NCI-H187 treated with DMSO at 0.1 percent for 48 hours (cell line): ENCODE measurements around the gene HBA1.
"Not testable (repeated sequence)": the region's sequence is repeated elsewhere in the genome, so short reads cannot be mapped to it uniquely, and the experiment has no call there.

Experiments
- DNase-seq: peaks from one replicate; lab custom pipeline; 2025; lab: John Stamatoyannopoulos, UW

Gene HBA1

GRCh38 chr16:176477-177382, at the start of gene HBA1:
TSS of gene HBA1 (plus strand) at chr16:176680. CDS start at chr16:176717, 37 bp downstream.
- DNase-seq = not testable (repeated sequence)

DNA sequence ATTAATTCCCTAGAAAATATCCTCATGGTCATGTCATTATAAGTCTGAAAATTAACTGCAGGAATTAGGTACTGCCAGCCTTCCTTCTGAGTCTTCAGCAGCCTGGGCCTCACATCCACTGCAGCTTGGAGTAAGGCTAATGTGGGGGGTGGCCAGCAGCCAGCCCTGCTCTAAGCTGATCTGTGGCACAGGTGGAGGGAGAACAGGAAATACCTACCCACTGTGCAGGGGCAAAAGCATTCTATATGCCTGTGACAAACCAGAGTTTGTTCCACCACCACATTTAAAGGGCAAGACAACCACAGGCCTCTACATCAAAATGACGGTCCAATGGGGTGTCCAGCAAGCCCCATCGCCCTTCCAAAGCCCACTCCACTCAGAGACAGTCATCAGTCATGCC, 47.4 kb upstream of the HBA1 start:
- no peak for DNase-seq

GRCh38 chr16:130533-131173, 45.8 kb upstream of the HBA1 start:
- no peak for DNase-seq

- no peak for DNase-seq
These were observed 44.4 kb upstream of the HBA1 start for GRCh38 chr16:132120-132519.

GRCh38 chr16:133716-134115, 42.8 kb upstream of the HBA1 start:
- no peak for DNase-seq

GRCh38 chr16:138049-138417, 38.4 kb upstream of the HBA1 start:
- no peak for DNase-seq

- DNase-seq = no peak
These were observed 36.2 kb upstream of the HBA1 start for GRCh38 chr16:140175-140857.

DNA sequence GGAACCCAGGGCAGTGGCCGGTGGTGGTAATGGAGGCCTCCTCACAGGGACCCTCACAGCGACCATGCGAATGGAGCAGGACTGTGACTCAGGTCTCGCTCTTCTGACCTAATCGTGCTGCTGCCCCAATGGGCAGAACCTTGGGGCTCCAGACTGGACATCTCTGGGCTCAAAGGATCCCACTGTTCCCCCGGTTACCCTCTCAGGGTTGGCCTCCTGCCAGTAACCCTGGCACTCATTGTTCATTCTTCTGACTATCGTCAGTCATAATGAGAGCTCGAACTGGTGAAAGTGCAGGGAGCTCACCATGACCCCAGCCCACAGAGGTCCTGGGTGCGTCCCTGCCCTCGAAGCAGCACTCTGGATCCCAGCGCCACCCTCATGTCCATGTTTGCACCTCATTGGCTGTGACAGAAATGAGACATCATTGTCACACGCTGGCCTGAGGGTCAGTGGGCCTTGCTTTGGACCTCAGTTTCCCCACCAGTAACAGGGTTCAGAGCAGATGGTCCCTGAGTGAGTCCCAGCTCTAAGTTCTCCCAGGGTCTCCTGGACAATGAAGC, 34.0 kb upstream of the HBA1 start:
- DNase-seq = no peak

GRCh38 chr16:143047-143446, 33.4 kb upstream of the HBA1 start:
- no peak for DNase-seq

DNA sequence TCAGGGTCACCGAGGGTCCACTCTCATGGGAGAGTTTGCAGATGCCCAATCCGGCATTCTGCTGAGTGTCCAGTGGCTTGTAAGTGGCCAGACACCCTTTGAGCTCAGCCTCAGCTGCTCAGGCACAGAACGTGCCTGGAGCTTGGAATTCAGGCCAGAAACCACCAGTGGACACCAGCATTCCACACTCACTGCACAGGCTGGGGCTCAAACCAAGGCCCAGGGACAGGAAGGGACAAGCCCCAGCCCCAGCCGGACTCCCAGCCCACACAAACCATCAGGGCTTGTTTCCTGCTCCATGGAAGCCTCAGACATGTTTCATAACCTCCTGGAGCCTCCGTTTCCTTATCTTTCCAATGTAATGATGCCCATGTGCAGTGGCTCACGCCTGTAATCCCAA, 33.0 kb upstream of the HBA1 start:
- DNase-seq = no peak

DNA sequence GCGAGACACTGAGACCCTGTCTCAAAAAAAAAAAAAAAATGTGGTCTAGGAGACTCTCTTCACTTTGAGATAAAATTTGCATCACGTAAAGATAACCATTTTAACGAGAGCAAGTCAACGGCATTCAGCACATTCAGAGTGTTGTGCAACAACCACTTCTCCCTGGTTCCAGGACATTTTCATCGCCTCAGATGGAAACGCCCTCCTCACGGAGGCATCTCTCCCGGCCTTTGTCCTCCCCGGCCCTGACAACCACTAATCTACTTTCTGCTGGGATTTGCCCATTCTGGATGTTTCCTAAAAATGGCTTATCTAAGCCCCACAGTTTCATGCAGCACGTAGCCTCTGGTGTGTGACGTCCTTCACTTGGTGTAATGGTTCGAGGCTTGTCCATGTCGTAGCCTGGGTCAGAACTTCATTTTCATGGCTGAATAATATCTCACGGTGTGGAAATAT, 31.7 kb upstream of the HBA1 start:
- no peak for DNase-seq

DNA sequence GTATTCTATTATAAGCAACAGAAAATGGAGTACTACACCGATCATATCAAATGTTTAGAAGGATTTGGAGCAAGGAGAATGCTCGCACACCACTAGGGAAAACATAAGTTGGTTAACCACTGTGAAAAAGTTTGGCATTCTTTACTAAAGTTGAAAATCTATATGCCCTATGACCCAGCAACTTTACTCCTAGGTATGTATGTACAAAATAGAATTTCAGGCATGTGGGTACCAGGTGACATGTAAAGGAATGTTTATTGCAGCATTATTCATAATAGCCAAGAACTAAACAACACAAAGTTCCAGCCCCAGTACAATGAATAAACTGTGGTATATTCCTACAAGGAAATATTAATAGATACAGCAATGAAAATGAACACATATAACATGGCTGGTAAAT, 29.8 kb upstream of the HBA1 start:
- no peak for DNase-seq

DNA sequence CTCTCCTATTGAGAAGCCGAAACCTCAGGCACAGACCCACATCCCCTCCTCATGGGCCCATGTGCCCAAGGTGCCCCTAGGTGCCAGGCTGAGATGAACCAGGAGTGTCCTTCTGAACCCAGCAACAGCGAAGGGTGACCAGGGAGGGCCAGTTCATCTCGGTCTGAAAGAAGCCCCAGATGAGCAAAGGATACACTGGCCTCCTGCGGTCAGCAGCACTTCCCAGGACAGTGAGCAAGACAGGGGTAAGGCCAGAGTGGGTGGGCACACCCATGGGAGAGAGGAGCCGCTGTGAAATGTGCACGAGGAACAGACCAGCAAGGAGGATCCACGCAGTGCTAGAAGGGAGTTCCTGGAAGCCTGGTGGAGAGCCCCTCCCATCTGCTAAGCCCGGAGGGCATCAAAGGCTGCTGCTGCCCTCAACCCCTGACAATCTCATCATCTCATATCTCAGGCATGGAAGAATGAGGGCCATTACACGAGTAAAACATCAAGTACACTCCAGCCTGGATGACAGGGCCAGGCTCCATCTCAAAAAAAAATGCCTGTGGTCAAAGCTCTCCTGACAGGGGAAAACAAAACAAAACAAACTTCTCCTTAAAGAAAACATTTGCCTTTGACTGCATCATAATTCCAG, 27.3 kb upstream of the HBA1 start:
- DNase-seq = no peak

DNA sequence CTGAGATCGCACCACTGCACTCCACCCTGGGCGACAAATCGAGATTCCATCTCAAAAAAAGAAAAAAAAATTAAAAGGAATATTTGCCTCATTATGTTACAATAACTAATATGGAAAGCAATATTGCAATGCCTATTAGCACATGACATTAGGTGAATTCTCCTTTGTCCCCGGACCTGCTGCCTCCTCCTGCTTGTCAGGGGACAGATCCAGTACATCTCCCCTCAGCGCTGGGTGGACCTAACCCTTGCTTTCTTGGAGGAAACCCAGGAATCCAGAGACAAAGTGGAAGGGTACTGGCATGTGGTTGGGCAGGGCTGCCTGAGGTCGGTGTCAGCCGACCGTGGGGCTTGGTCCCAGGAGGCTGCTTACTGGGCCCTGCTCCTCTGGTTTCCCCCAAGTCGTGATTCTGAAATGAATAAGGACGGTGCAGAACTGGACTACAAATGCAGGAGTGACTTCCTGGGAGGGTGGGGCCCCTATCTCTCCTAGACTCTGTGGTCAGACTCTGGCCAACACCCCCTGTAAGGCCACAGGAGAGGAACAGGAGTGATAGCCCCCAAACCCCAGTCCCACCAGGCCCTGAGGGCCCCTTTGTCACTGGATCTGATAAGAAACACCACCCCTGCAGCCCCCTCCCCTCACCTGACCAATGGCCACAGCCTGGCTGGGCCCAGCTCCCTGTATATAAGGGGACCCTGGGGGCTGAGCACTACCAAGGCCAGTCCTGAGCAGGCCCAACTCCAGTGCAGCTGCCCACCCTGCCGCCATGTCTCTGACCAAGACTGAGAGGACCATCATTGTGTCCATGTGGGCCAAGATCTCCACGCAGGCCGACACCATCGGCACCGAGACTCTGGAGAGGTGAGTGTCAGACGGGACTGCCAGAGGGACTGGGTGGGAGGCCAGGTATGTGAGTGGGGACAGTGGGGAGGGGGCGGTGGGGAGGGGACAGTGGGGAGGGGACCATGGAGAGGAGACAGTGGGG, 24.0 kb upstream of the HBA1 start, which contains the start of gene HBZ:
HBZ (plus strand) TSS at position 504 of the 988 bp plus-strand sequence; CDS start at position 770, 266 bp downstream.
- no peak for DNase-seq

GRCh38 chr16:153129-153521, 23.4 kb upstream of the HBA1 start:
- DNase-seq = not testable (repeated sequence)

- not testable (repeated sequence) for DNase-seq
These were observed 22.8 kb upstream of the HBA1 start for GRCh38 chr16:153550-154216.

- DNase-seq = no peak
These were observed 22.1 kb upstream of the HBA1 start for GRCh38 chr16:154217-155030.

- no peak for DNase-seq
These were observed 21.5 kb upstream of the HBA1 start for GRCh38 chr16:155031-155398.

GRCh38 chr16:159136-159849, 17.2 kb upstream of the HBA1 start:
- DNase-seq = no peak
